Esophagus (tissue), 2 donors: Measurements from ENCODE around the gene CDAN1. TPM values are rescaled to one million over a fixed set of nuclear protein-coding genes. Genes with fewer than 3 reads are reported as not detected.

ENCODE experiments used
- H3K27ac ChIP-seq, 2 donors: one replicate each; pipeline ENCODE4 v1.5.1; 2013; ENCODE audit warnings: low read depth in 2 of 2, mild to moderate bottlenecking in 2 of 2, inconsistent platforms in 1 of 2, low read length in 1 of 2, moderate library complexity in 1 of 2
- H3K27me3 ChIP-seq, 2 donors: one replicate each; pipeline ENCODE4 v1.6.1; 2013; ENCODE audit warnings: low read length in 2 of 2, control low read depth in 1 of 2, mild to moderate bottlenecking in 1 of 2; ENCODE audit not compliant: insufficient read depth in 2 of 2, control insufficient read depth in 1 of 2
- H3K36me3 ChIP-seq, 2 donors: one replicate each; pipeline ENCODE4 v1.6.1; 2013; ENCODE audit warnings: low read length in 1 of 2; ENCODE audit not compliant: control insufficient read depth in 2 of 2, insufficient read depth in 2 of 2
- H3K4me1 ChIP-seq, 2 donors: one replicate each; pipeline ENCODE4 v1.6.1; 2013; ENCODE audit warnings: low read length in 1 of 2; ENCODE audit not compliant: control insufficient read depth in 2 of 2, insufficient read depth in 2 of 2
- H3K4me3 ChIP-seq, 2 donors: one replicate each; pipeline ENCODE4 v1.5.1; 2013; ENCODE audit warnings: low read length in 2 of 2, mild to moderate bottlenecking in 2 of 2, low read depth in 1 of 2, moderate library complexity in 1 of 2
- H3K9me3 ChIP-seq, 2 donors: one replicate each; pipeline ENCODE4 v1.6.1; 2013; ENCODE audit warnings: mild to moderate bottlenecking in 2 of 2, low read depth in 1 of 2, low read length in 1 of 2, moderate library complexity in 1 of 2; ENCODE audit not compliant: control insufficient read depth in 2 of 2, insufficient read depth in 1 of 2
- whole genome bisulfite sequencing, 2 donors: extraction: QIAGEN DNeasy Blood & Tissue Kit; methylation state at CpG; one replicate each; pipeline ENCODE4 v1.1.7; 2013; 5-methylcytosine and 5-hydroxymethylcytosine counted together
- polyA plus RNA-seq, 2 donors: library from polyadenylated mRNA; stranded (reverse); fragments of 200-250 nt; gene quantifications; one replicate each; pipeline ENCODE4 v1.2.3, GENCODE V29; 2013
- donor health status: healthy with polysubstance abuse.
- donor health status: Bipolar disorder and iron deficiency.

CDAN1 gene
- polyA plus RNA-seq, 2 donors, result 5.0 to 10.8 TPM

- Histone ChIP-seq H3K4me3 (no peak overlapping the region), H3K27ac (no peak overlapping the region), H3K9me3 (no peaks in the 10 kb centered on the region), H3K27me3 (no peaks in the 10 kb centered on the region), H3K36me3 (peaks cover 0 to 3% of the 10 kb centered on the region in 2 donors), H3K4me1 (peaks cover 0 to 3% of the 10 kb centered on the region in 2 donors)
- WGBS, 2 donors, result 78 to 87% methylated on average over 6 of the region's 6 CpGs
Measured at GRCh38 chr15:42719043-42719442, 17.9 kb downstream of the CDAN1 start.

- Histone ChIP-seq H3K9me3 (no peaks in the 10 kb centered on the region), H3K36me3 (peaks cover 0 to 3% of the 10 kb centered on the region in 2 donors), H3K27me3 (no peaks in the 10 kb centered on the region), H3K27ac (peak overlapping the region in 1 of 2 donors; percentile 35), H3K4me3 (no peak overlapping the region), H3K4me1 (peaks cover 0 to 3% of the 10 kb centered on the region in 2 donors)
- WGBS, 2 donors, result 100% methylated on average over 2 of the region's 2 CpGs
Measured at GRCh38 chr15:42716626-42717025, 20.3 kb downstream of the CDAN1 start.

DNA sequence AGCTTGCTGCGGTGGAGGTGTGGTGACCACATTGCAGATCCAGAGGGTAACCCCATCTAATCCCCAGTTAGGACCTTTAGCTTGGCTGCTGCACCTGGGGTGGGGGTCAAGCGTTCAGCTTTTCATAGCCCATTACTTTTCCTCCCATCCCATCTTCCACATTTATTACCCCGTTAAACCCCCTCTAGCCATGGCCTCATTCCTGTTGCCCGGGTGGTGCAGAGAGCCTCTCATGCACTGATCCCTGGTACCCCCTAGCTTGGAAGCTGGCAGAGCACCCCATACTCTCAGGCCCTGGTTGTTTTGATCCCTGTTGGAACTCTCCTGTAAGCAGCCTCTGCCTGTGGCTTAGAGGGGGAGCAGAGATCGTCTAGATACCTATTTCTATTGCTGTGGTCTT is 20.8 kb downstream of the CDAN1 start:
- no peak overlapping the region for H3K4me3 ChIP-seq
- no peaks in the 10 kb centered on the region for H3K9me3 ChIP-seq
- H3K36me3 ChIP-seq, result peaks cover 0 to 3% of the 10 kb centered on the region in 2 donors
- peaks cover 0 to 3% of the 10 kb centered on the region in 2 donors for H3K4me1 ChIP-seq
- no peaks in the 10 kb centered on the region for H3K27me3 ChIP-seq
- 92 to 94% methylated on average over 5 of the region's 5 CpGs for WGBS, 2 donors
- H3K27ac ChIP-seq, result no peak overlapping the region

DNA sequence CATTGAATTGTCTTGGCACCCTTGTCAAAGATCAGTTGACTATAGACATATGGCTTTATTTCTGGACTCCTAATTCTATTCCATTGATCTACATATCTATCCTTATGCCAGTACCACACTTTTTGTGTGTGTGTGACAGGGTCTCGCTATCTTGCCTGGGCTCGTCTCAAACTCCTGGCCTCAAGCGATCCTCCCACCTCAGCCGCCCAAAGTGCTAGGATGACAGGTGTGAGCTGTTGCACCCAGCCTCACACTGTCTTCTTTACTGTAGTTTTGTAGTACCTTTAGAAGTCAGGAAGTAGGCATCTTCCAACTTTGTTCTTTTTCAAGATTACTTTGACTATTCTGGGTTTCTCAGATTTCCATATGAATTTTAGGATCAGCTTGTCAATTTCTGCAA is 24.3 kb downstream of the CDAN1 start:
- H3K36me3 ChIP-seq, result no peaks in the 10 kb centered on the region
- no peaks in the 10 kb centered on the region for H3K27me3 ChIP-seq
- no peak overlapping the region for H3K27ac ChIP-seq
- no peak overlapping the region for H3K4me3 ChIP-seq
- H3K9me3 ChIP-seq, result no peaks in the 10 kb centered on the region
- H3K4me1 ChIP-seq, result peaks cover 0 to 3% of the 10 kb centered on the region in 2 donors
- 89 to 92% methylated on average over 4 of the region's 4 CpGs for WGBS, 2 donors

DNA sequence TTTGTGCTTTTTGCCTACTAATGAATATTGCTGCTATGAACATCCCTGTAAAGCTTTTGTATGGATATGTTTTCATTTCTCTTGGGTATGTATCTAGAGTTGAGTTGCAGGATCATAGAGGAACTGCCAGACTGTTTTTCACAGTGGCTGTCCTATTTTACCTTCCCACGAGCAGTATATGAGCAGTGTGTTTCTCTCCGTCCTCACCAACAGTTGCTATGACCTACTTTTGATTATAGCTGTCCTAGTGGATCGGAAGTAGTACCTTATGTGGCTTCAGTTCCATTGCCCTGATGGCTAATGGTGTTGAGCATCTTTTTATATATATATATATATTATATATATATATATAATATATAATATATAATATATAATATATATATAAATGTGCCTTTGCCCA is 25.2 kb downstream of the CDAN1 start:
- no peak overlapping the region for H3K27ac ChIP-seq
- H3K27me3 ChIP-seq, result no peaks in the 10 kb centered on the region
- no peak overlapping the region for H3K4me3 ChIP-seq
- H3K36me3 ChIP-seq, result no peaks in the 10 kb centered on the region
- peaks cover 0 to 2% of the 10 kb centered on the region in 2 donors for H3K4me1 ChIP-seq
- WGBS, 2 donors, result 84 to 95% methylated on average over 3 of the region's 3 CpGs
- no peaks in the 10 kb centered on the region for H3K9me3 ChIP-seq

GRCh38 chr15:42710662-42711061 is 26.3 kb downstream of the CDAN1 start:
- no peaks in the 10 kb centered on the region for H3K36me3 ChIP-seq
- H3K27ac ChIP-seq, result no peak overlapping the region
- no peaks in the 10 kb centered on the region for H3K4me1 ChIP-seq
- H3K9me3 ChIP-seq, result no peaks in the 10 kb centered on the region
- H3K4me3 ChIP-seq, result no peak overlapping the region
- H3K27me3 ChIP-seq, result no peaks in the 10 kb centered on the region
- 76 to 84% methylated on average over 2 of the region's 2 CpGs for WGBS, 2 donors

DNA sequence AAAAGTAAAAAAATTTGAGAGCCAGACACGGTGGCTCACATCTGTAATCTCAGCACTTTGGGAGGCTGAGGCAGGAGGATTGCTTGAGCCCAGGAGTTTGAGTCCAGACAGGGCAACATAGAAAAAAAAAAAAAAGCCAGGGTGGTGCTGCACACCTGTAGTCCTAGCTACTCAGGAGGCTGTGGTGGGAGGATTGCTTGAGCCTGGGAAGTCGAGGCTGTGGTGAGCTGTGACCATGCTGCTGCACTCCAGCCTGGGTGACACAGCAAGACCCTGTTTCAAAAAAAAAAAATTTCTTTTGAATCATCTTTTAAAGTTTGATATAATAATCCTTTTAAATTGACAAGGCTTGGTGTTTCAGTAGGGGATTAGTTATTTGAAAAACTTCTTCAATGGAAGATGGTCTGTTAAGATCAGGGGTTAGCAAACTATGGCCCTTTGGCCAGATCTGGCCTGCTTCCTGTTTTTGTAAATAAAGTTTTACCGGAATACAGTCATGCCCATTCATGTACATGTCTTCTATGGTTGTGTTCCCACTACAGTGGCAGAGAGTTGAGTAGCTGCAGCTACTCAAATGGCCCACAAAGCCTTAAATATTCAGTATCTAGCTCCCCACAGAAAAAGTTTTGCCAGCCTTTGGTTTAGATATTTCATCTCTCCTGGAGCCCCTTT is 28.9 kb downstream of the CDAN1 start:
- Histone ChIP-seq H3K36me3 (no peaks in the 10 kb centered on the region), H3K27me3 (no peaks in the 10 kb centered on the region), H3K4me3 (no peak overlapping the region), H3K4me1 (no peaks in the 10 kb centered on the region), H3K9me3 (no peaks in the 10 kb centered on the region), H3K27ac (no peak overlapping the region)
- WGBS, 2 donors, result 65 to 71% methylated on average over 3 of the region's 3 CpGs

DNA sequence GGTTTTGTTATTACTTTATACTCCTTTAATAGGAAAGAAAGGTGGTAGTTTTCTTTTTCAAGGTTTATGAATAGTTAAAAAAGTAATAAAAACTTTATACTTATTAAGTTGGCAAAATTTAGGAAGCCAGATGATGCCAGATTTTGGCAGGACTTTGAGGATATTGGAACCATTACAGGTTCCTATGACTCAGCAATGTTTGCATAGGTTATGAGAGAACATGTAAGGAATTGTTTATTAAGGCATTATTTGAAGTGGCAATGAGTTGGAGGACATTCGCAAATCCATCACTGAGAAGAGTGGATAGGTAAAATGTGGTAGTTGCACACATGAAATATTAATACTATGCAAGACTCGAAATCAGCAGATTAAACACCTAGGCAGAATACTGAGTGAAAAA is 29.9 kb downstream of the CDAN1 start:
- H3K9me3 ChIP-seq, result no peaks in the 10 kb centered on the region
- no peaks in the 10 kb centered on the region for H3K27me3 ChIP-seq
- H3K4me1 ChIP-seq, result no peaks in the 10 kb centered on the region
- H3K4me3 ChIP-seq, result no peak overlapping the region
- 43 to 70% methylated on average over 2 of the region's 2 CpGs for WGBS, 2 donors
- H3K36me3 ChIP-seq, result no peaks in the 10 kb centered on the region
- H3K27ac ChIP-seq, result no peak overlapping the region

DNA sequence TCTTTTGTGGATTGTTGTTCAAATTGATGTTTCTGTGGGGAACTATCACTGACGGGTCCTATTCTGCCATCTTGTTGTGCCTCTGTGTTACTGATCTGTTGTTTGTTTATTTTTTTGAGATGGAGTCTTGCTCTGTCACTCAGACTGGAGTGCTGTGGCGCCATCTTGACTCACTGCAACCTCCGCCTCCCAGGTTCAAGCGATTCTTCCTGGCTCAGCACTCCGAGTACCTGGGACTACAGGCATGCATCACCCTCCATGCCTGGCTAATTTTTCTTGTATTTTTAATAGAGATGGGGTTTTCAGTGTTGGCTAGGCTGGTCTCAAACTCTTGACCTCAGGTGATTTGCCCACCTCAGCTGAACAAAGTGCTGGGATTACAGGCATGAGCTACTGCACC is 31.6 kb downstream of the CDAN1 start:
- 93 to 95% methylated on average over 5 of the region's 5 CpGs for WGBS, 2 donors
- no peaks in the 10 kb centered on the region for H3K36me3 ChIP-seq
- no peak overlapping the region for H3K27ac ChIP-seq
- no peak overlapping the region for H3K4me3 ChIP-seq
- H3K27me3 ChIP-seq, result no peaks in the 10 kb centered on the region
- H3K9me3 ChIP-seq, result no peaks in the 10 kb centered on the region
- no peaks in the 10 kb centered on the region for H3K4me1 ChIP-seq

DNA sequence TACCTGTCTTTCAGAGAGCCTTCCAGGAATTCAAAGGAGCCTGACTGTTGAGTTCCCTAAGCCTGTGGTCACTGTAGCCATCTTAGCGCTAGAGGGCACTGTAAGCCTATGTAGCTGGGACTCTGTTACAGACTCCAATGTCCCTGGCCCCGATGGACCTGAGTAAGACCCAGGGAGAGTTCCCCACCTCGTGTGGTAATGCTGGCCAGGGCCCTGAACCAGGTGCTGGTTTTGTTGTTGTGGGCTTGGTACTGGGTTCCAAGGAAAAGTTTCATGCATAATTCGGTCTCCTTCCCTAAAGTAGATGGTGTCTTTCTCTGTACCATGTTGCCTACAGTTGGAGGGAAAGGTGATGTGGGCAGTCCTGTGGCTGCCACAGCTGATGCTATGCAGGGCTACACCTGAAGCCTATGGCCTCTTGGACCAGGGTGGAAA is 32.4 kb downstream of the CDAN1 start:
- no peaks in the 10 kb centered on the region for H3K36me3 ChIP-seq
- 27 to 28% methylated on average over 4 of the region's 4 CpGs for WGBS, 2 donors
- no peaks in the 10 kb centered on the region for H3K4me1 ChIP-seq
- no peaks in the 10 kb centered on the region for H3K9me3 ChIP-seq
- H3K27me3 ChIP-seq, result no peaks in the 10 kb centered on the region
- H3K27ac ChIP-seq, result no peak overlapping the region
- H3K4me3 ChIP-seq, result no peak overlapping the region
